ENCODE results near the gene RAPGEF5. TPM values are rescaled to one million over a fixed set of nuclear protein-coding genes. Genes with fewer than 3 reads are reported as not detected.

Gene RAPGEF5
- total RNA-seq, 2 donors from 2014 or later, result 0.26 to 0.56 TPM

- Mint-ChIP-seq H3K9me3 (no peaks in the 10 kb centered on the region), H3K27me3 (peaks cover 4% of the 10 kb centered on the region), H3K4me3 (no peak overlapping the region), H3K27ac (no peak overlapping the region), H3K4me1 (no peaks in the 10 kb centered on the region), H3K36me3 (ENCODE audit: low read depth) (no peaks in the 10 kb centered on the region)
- no peak for ATAC-seq (replicated peaks)
These were observed 36.5 kb downstream of the RAPGEF5 start for GRCh38 chr7:22320416-22320815.

- no peak for ATAC-seq (replicated peaks)
- no peaks in the 10 kb centered on the region for H3K36me3 Mint-ChIP-seq (ENCODE audit: low read depth)
- H3K9me3 Mint-ChIP-seq, result no peaks in the 10 kb centered on the region
- no peaks in the 10 kb centered on the region for H3K4me1 Mint-ChIP-seq
- peaks cover 6% of the 10 kb centered on the region for H3K27me3 Mint-ChIP-seq
- H3K4me3 Mint-ChIP-seq, result no peak overlapping the region
- no peak overlapping the region for H3K27ac Mint-ChIP-seq
These were observed 37.2 kb downstream of the RAPGEF5 start for GRCh38 chr7:22319424-22320403.

GRCh38 chr7:22318376-22318775 is 38.6 kb downstream of the RAPGEF5 start:
- Mint-ChIP-seq H3K4me3 (no peak overlapping the region), H3K27ac (no peak overlapping the region), H3K9me3 (no peaks in the 10 kb centered on the region), H3K36me3 (ENCODE audit: low read depth) (no peaks in the 10 kb centered on the region), H3K27me3 (peaks cover 12% of the 10 kb centered on the region), H3K4me1 (no peaks in the 10 kb centered on the region)
- ATAC-seq (replicated peaks), result no peak

- no peak for ATAC-seq (replicated peaks)
- Mint-ChIP-seq H3K9me3 (no peaks in the 10 kb centered on the region), H3K4me1 (no peaks in the 10 kb centered on the region), H3K27ac (no peak overlapping the region), H3K36me3 (ENCODE audit: low read depth) (no peaks in the 10 kb centered on the region), H3K27me3 (peaks cover 12% of the 10 kb centered on the region), H3K4me3 (no peak overlapping the region)
These were observed 39.3 kb downstream of the RAPGEF5 start for GRCh38 chr7:22317632-22318031.

GRCh38 chr7:22316914-22317313 is 40.0 kb downstream of the RAPGEF5 start:
- no peaks in the 10 kb centered on the region for H3K36me3 Mint-ChIP-seq (ENCODE audit: low read depth)
- peaks cover 12% of the 10 kb centered on the region for H3K27me3 Mint-ChIP-seq
- no peak overlapping the region for H3K4me3 Mint-ChIP-seq
- H3K9me3 Mint-ChIP-seq, result no peaks in the 10 kb centered on the region
- no peak overlapping the region for H3K27ac Mint-ChIP-seq
- no peak for ATAC-seq (replicated peaks)
- no peaks in the 10 kb centered on the region for H3K4me1 Mint-ChIP-seq

- no peak overlapping the region for H3K27ac Mint-ChIP-seq
- no peak overlapping the region for H3K4me3 Mint-ChIP-seq
- H3K36me3 Mint-ChIP-seq (ENCODE audit: low read depth), result no peaks in the 10 kb centered on the region
- H3K9me3 Mint-ChIP-seq, result peaks cover 8% of the 10 kb centered on the region
- peaks cover 11% of the 10 kb centered on the region for H3K27me3 Mint-ChIP-seq
- ATAC-seq (replicated peaks), result no peak
- no peaks in the 10 kb centered on the region for H3K4me1 Mint-ChIP-seq
These were observed 49.1 kb downstream of the RAPGEF5 start for GRCh38 chr7:22307816-22308215.

GRCh38 chr7:22305706-22306105 is 51.2 kb downstream of the RAPGEF5 start:
- no peak overlapping the region for H3K4me3 Mint-ChIP-seq
- no peaks in the 10 kb centered on the region for H3K4me1 Mint-ChIP-seq
- peaks cover 11% of the 10 kb centered on the region for H3K27me3 Mint-ChIP-seq
- peaks cover 8% of the 10 kb centered on the region for H3K9me3 Mint-ChIP-seq
- no peak for ATAC-seq (replicated peaks)
- no peaks in the 10 kb centered on the region for H3K36me3 Mint-ChIP-seq (ENCODE audit: low read depth)
- H3K27ac Mint-ChIP-seq, result no peak overlapping the region

- H3K4me1 Mint-ChIP-seq, result no peaks in the 10 kb centered on the region
- H3K9me3 Mint-ChIP-seq, result peaks cover 8% of the 10 kb centered on the region
- H3K4me3 Mint-ChIP-seq, result no peak overlapping the region
- no peak for ATAC-seq (replicated peaks)
- H3K36me3 Mint-ChIP-seq (ENCODE audit: low read depth), result no peaks in the 10 kb centered on the region
- no peak overlapping the region for H3K27ac Mint-ChIP-seq
- peaks cover 9% of the 10 kb centered on the region for H3K27me3 Mint-ChIP-seq
These were observed 54.0 kb downstream of the RAPGEF5 start for GRCh38 chr7:22302951-22303423.

- Mint-ChIP-seq H3K36me3 (ENCODE audit: low read depth) (no peaks in the 10 kb centered on the region), H3K4me3 (no peak overlapping the region), H3K4me1 (no peaks in the 10 kb centered on the region), H3K9me3 (peaks cover 8% of the 10 kb centered on the region), H3K27ac (no peak overlapping the region), H3K27me3 (peaks cover 9% of the 10 kb centered on the region)
- ATAC-seq (replicated peaks), result no peak
These were observed 54.8 kb downstream of the RAPGEF5 start for GRCh38 chr7:22302193-22302592.

- Mint-ChIP-seq H3K9me3 (peaks cover 8% of the 10 kb centered on the region), H3K36me3 (ENCODE audit: low read depth) (no peaks in the 10 kb centered on the region), H3K4me1 (no peaks in the 10 kb centered on the region), H3K27ac (no peak overlapping the region), H3K27me3 (peaks cover 7% of the 10 kb centered on the region), H3K4me3 (no peak overlapping the region)
- no peak for ATAC-seq (replicated peaks)
These were observed 55.2 kb downstream of the RAPGEF5 start for GRCh38 chr7:22301790-22302189.

GRCh38 chr7:22300839-22301238 is 56.1 kb downstream of the RAPGEF5 start:
- H3K4me1 Mint-ChIP-seq, result no peaks in the 10 kb centered on the region
- ATAC-seq (replicated peaks), result no peak
- H3K9me3 Mint-ChIP-seq, result peaks cover 8% of the 10 kb centered on the region
- H3K27me3 Mint-ChIP-seq, result peaks cover 9% of the 10 kb centered on the region
- no peak overlapping the region for H3K4me3 Mint-ChIP-seq
- no peaks in the 10 kb centered on the region for H3K36me3 Mint-ChIP-seq (ENCODE audit: low read depth)
- no peak overlapping the region for H3K27ac Mint-ChIP-seq

- no peak overlapping the region for H3K27ac Mint-ChIP-seq
These were observed 60.0 kb downstream of the RAPGEF5 start for GRCh38 chr7:22296916-22297315.

GRCh38 chr7:22296265-22296566 is 60.7 kb downstream of the RAPGEF5 start:
- H3K9me3 Mint-ChIP-seq, result no peaks in the 10 kb centered on the region
- H3K27me3 Mint-ChIP-seq, result peaks cover 16% of the 10 kb centered on the region
- H3K4me3 Mint-ChIP-seq, result no peak overlapping the region
- peaks cover 4% of the 10 kb centered on the region for H3K4me1 Mint-ChIP-seq
- H3K27ac Mint-ChIP-seq, result no peak overlapping the region
- H3K36me3 Mint-ChIP-seq (ENCODE audit: low read depth), result no peaks in the 10 kb centered on the region
- ATAC-seq (replicated peaks), result peak; percentile 31

More at GRCh38 chr7:22296916-22297315, 60.0 kb downstream of the RAPGEF5 start:
- Mint-ChIP-seq H3K4me1 (peaks cover 4% of the 10 kb centered on the region), H3K36me3 (ENCODE audit: low read depth) (no peaks in the 10 kb centered on the region), H3K4me3 (no peak overlapping the region), H3K9me3 (no peaks in the 10 kb centered on the region), H3K27me3 (peaks cover 16% of the 10 kb centered on the region)
- ATAC-seq (replicated peaks), result no peak

- Mint-ChIP-seq H3K4me1 (peaks cover 4% of the 10 kb centered on the region), H3K27me3 (peaks cover 16% of the 10 kb centered on the region), H3K9me3 (no peaks in the 10 kb centered on the region), H3K4me3 (no peak overlapping the region), H3K27ac (no peak overlapping the region), H3K36me3 (ENCODE audit: low read depth) (no peaks in the 10 kb centered on the region)
- no peak for ATAC-seq (replicated peaks)
These were observed 61.3 kb downstream of the RAPGEF5 start for GRCh38 chr7:22295402-22296264.

All from activated T-helper 17 cell treated with anti-CD3 and anti-CD28 coated beads, Interleukin-2, amount 50 U/mL, for 72 hours (primary cell).